GM18519 (cell line): Measurements from ENCODE around the gene FOLR3.
"Not testable (repeated sequence)": the region's sequence is repeated elsewhere in the genome, so short reads cannot be mapped to it uniquely, and the experiment has no call there.

Source experiments
- ATAC-seq: cut with Tn5 transposase; IDR thresholded peaks from one replicate; pipeline ENCODE4 v1.9.1; 2021; ENCODE audit warnings: mild to moderate bottlenecking, moderate library complexity; ENCODE audit not compliant: unreplicated experiment, low FRiP score

The FOLR3 gene

DNA sequence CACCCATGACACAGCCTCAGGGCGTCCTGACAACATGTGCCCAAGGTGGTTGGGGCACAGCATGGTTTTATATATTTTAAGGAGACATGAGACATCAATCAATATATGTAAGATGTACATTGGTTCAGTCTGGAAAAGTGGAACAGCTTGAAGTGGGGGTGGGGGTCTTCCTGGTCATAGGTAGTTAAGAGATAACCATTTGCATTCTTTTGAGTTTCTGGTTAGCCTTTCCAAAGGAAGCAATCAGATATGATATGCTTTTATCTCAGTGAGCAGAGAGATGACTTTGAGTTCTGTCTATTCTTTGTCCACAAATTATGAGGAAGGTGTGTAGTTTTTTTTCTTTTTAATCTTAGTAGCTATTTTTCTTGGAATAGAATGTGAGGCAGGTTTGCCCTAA lies 12.9 kb upstream of the FOLR3 start:
- ATAC-seq = no peak

DNA sequence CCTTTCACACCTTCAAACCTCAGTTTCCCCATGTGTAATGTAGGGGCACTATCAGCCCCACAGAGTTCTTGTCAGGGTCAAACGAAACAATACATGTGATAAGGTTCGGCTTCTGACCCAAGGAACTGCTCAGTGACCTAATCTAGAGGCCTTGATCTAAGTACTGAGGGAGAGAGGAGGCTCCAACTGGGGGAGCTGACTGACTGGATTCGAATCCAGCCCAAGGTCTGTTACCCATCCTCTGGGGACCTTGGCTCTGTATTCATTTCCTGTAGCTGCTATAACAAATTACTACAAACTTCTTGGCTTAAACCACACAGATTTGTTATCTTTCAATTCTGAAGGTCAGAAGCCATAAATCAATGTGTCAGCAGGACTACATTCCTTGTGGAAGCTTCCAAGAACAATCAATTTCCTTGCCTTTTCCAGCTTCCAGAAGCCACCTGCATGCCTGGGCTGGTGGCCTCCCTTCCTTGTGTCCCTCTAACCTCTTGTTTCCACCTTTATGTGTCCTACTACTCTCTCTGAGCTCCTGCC lies 12.3 kb upstream of the FOLR3 start:
- no peak for ATAC-seq

DNA sequence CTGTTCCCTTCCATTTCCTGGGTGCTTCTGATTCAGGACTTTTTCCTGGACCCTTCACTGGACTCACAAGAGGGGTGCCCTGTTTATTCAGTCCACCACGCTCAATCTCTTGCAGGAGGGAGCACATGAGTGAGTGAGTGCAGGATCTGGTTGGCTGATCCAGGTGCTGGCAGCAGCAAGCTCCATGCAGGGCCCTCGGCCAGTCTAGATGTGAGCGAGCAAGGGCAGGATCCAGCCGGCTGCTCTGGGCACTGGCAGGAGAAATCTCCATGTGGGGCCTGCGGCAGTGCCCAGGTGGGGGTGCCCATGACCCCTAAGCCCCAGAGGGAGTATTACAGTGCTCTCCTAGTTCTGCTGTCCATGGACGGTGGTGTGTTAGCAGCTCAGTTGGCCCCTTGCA lies 11.5 kb upstream of the FOLR3 start:
- ATAC-seq = no peak

DNA sequence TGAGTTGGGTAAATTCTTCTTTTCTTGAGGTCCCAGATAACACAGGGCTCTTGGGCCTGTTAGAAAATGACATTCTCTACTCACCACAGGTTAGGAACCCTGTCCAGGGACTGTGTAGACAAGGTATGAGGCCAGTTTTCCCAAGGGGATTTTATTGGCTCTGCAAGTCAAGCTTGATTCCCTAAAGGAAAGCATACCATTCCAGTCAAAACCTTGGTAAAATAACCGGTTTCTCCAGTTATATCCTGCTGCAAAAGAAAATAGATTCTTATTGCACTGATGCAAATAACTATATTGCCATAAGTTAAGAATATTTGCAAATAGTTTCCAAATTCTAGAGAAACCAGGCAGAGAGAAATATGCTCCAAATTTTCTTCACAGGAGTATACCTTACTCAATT lies 9.6 kb upstream of the FOLR3 start:
- no peak for ATAC-seq

DNA sequence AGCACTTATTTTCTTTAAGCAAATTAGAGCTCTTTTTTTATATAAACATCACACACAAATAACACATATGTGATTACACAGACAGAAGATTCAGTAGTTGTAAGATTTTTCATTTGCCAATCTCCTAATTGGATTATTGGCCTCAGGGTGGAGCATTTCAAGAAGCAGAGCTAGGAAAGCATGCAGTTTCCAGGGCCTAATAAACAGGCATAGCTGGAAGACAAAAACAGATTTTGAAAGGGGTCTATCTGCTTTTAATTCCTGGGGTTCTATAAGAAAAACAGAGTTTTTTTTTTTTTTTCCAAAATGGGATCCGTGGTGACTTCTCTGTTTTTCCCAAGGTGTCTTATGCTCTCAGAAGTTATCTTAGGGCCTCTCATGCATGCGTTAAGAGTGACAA lies 7.6 kb upstream of the FOLR3 start:
- no peak for ATAC-seq

DNA sequence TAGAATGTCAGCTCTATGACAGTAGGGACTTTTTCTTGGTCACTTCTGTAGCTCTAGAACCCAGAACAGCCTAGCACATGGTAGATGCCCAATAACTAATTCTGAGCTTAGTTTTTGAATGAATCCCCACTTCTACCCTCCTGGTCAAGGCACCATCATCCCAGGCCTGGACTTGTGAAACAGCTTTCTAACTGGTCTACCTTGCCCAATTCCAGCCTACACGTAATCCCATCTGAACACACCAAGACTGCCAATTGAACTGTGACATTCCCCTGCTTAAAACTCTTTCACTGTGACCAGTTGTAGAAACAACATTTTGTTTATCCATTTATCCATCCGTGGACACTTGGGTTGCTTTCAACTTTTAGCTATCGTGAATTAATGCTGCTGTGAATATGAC lies 6.1 kb upstream of the FOLR3 start:
- no peak for ATAC-seq

DNA sequence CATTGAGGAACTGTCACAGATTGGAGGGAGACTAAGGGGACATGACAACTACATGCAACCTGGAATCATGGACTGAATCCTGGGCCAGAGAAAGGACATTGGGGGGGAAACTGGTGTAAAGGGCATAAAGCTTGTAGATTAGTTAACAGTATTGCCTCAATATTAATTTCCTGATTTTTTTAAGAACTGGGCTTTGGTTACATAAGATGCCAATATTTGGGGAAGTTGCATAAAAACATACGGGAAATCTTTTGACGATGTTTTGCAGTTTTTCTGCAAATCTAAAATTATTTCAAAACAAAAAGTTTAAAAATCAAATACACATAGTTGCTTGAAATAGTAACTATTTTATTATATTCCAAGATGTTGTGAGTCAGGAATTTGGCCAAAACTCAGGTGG lies 2.9 kb upstream of the FOLR3 start:
- ATAC-seq = no peak

DNA sequence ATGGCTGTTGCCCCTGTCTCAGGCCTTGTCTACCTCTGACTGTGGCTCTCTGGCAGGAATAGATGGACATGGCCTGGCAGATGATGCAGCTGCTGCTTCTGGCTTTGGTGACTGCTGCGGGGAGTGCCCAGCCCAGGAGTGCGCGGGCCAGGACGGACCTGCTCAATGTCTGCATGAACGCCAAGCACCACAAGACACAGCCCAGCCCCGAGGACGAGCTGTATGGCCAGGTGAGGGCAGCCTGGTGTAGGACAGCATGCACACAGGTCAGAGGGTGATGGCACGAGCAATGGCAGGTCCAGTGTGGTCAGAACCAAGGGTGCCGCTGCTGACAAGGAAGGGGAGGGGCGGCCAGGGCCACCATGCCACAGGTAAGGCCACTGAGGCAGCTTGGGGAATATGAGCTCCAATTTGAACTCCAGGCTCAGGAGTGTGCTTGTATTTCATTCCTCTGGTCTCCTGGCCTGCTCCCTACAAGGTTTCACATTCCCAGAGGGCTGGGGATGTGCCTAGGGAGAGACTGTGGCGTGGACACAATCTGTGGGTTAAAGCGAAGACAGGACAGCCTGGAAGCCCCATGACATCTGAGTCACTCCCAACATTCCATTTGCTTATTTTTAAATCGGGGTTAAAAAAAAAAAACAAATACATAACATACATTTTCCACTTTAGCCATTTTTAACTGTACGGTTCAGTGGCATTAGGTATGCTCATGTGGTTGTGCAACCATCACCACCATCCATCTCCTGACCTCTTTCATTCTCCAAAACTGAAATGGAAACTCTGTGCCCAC lies 562 bp downstream of the FOLR3 start:
- ATAC-seq = no peak

DNA sequence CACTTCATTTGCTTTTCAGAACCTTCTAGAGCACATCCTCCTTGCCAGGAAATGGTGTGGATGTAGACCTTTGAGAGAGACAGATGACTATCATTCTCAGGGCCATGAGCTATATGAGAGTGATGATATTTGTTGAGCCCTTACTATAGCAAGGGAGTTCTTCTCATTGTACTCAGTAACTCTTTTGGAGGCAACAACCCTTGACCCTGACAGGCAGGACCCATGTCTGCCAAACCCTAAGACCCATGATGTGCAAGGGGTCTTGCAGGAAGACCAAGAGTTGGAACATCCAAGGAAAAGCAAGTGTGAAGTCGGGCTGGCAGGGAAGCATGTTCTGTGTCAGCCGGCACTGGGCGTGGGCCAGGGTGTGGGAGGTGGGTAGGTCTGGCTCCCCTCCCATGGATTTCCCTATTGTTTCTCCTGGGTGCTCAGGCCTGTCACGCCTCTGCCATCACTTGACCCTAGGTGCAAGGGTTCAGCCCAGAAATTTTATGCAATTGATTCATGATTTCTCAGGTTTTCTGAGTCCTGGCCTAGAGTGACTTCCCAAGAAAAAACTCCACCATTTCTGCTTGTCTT lies 1.2 kb downstream of the FOLR3 start:
- ATAC-seq = no peak

DNA sequence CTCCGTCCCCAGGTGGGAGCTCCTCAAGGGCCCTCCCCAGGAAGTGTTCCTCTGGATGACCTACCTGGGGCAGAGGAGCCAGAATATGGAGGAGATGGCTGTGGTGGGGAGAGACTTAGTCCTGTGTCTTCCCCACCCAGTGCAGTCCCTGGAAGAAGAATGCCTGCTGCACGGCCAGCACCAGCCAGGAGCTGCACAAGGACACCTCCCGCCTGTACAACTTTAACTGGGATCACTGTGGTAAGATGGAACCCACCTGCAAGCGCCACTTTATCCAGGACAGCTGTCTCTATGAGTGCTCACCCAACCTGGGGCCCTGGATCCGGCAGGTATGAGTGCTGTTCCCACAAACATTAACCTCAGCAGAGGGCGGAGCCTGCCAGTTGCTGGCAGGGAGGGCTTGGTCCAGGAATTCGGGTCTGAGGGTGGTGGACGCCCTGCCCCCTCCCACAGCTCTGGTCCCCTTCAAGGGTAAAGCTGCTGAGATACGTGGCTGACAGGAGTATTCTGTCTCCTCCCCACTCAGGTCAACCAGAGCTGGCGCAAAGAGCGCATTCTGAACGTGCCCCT lies 3.4 kb downstream of the FOLR3 start:
- ATAC-seq = no peak

DNA sequence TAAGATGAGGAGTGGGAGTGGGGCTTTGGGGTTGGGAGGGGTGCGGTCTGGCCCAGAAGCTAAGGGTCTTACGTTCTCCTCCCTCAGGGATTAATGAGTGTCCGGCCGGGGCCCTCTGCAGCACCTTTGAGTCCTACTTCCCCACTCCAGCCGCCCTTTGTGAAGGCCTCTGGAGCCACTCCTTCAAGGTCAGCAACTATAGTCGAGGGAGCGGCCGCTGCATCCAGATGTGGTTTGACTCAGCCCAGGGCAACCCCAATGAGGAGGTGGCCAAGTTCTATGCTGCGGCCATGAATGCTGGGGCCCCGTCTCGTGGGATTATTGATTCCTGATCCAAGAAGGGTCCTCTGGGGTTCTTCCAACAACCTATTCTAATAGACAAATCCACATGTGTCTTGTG lies 4.0 kb downstream of the FOLR3 start:
- no peak for ATAC-seq

DNA sequence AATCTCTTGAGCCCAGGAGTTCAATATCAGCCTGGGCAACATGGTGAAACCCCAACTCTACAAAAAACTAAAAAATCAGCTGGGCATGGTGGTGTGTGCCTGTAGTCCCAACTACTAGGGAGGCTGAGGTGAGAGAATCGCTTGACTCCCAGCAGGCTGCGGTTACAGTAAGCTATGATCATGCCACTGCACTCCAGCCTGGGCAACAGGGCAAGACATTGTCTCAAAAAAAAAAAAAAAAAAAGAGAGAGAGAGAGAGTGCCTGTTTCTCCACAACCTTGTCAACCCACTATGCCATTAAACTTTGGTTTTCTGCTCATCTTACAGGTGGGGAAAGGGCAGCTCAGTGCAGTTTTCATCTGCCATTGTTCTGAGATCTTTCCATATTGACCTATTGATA lies 5.1 kb downstream of the FOLR3 start:
- ATAC-seq = no peak

DNA sequence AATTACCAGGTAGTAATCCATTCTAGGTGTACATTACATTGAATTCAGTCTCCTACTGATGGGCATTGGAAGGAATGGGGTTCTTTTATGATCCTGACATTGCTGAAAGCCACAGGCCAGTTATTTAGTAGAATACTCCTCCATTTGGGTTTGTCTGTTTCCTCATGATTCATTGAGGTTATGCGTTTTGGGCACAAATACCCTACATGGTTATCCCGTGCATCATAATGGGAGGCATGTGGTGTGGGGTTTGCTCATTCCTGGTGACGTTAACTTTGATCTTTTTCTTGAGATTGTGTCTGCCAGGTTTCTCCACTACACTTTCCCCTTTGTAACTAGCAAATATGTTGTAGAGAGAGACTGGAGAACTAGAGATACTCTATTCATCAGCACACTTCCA lies 5.5 kb downstream of the FOLR3 start:
- ATAC-seq = no peak

DNA sequence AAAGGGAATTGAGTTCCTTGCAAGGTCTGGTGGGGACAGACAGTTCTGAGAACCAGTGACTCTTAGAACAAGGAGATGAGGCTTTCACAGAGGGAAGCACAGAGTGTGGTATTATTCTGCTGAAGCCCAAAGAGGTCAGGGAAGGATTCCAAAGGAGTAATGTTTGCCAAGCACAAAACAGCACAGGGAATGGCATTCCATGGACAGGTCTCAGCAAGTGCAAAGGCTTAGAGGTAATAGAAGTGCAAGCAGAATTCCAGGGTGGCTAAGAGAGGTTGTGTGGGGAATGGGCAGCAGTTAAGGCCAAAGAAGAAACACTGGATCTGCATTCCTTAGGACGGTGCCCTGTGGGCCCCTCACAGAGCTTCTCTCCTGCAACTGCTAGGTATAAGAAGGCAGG lies 6.6 kb downstream of the FOLR3 start:
- not testable (repeated sequence) for ATAC-seq

DNA sequence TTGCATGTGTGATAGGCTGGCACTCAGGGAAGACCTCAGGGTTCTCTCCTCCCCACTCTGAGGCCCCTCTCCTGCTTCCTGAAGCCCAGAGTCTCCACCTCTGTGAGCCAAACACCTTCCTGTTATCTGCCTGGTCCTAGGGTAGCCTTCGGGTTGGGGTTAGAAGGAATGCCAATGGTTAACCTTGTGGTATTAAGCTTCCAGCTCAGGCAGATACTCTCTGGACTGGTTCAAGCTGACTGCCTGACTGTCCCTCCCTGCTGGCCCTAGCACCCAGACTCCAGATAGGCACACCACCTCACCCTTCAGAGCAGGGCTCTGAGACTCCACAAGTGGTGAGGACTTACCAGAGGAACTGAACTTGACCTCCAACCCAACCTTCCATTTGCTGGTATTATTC lies 7.0 kb downstream of the FOLR3 start:
- ATAC-seq = not testable (repeated sequence)

DNA sequence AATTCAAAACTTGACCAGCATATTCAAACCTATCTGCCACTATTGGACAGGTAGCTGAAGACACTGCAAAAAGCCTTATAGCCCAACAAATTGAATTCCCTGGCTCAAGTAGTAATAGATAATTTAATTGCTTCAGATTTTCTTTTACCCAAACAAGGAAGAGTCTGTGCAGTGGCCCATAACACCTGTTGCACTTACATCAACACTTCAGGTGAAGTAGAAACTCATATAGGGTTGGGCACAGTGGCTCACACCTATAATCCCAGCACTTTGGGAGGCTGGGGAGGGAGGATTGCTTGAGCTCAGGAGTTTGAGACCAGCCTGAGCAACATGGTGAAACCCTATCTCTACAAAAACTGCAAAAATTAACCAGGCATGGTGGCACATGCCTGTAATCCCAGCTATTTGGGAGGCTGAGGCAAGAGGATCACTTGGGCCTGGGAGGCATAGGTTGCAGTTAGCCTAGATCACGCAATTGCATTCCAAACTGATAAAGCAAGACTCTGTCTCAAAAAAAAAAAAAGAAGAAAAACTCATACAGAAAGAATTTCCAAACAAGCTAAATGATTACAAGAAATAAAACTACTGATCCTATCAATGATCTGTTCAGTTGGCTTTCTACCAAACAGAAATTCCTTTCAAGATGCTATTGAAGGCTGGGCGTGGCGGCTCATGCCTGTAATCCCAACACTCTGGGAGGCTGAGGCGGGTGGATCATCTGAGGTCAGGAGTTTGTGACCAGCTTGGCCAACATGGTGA lies 9.5 kb downstream of the FOLR3 start:
- no peak for ATAC-seq

DNA sequence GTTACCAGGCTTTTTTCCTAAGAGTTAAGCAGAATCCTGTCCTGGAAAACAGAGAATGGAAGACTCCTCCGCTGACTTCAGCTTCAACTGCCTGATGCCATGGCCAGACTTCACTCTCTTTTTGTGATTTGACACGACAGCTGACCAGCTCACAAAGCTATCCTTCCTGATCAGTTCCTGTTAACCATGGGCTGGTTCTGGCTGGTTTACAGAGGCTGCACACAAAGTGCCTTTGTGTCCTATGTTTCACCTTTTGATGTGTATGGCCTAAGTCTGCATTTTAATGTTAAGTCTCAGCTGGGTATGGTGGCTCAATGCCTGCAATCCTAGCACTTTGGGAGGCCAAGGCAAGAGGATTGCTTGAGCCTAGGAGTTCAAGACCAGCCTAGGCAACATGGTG lies 11.1 kb downstream of the FOLR3 start:
- no peak for ATAC-seq

DNA sequence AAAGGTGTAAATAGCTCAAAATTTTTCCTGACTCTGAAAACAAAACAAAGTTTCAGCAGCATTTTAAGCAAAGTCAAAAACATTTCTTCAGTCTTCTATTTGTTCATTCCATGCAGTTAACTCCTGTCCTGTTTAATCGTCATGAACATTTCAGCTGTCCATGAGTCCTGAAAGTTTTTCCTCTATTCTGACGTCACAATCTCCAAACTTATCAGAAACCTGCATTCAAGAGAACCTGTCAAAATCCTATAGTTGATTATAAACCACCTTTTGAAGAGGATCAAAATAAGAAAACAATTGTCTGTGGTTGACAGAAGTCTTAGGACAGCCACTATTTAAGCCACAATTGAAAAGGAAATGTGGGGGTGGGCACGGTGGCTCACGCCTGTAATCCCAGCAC lies 15.4 kb downstream of the FOLR3 start:
- ATAC-seq = no peak

DNA sequence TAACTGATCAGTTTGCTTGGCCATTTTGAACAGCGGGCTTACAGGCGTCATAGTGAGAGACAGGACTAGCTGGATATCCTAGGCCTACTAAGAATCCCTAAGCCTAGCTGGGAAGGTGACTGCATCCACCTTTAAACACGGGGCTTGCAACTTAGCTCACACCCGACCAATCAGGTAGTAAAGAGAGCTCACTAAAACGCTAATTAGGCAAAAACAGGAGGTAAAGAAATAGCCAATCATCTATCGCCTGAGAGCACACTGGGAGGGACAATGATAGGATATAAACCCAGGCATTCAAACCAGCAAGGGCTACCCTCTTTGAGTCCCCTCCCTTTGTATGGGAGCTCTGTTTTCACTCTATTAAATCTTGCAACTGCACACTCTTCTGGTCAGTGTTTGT lies 18.3 kb downstream of the FOLR3 start:
- not testable (repeated sequence) for ATAC-seq

DNA sequence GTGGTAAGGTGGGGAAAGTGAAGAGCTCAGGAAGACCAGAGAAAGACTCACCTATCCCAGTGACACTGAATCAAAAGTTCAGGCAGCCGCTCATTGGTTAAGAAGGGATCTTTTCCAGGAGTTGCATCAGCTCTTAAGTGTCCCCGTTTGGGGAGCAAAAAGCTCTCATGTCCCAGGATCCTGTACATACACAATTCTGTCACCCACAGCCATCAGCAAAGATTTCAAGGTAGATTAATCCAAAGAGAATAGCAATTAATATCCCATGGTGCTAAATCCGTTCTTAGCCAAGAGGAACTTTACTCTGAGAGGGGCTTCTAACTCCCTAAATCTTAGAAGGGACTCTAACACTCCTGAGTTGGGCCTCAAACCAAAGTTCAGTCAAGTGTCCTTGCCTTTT lies 19.3 kb downstream of the FOLR3 start:
- ATAC-seq = no peak

DNA sequence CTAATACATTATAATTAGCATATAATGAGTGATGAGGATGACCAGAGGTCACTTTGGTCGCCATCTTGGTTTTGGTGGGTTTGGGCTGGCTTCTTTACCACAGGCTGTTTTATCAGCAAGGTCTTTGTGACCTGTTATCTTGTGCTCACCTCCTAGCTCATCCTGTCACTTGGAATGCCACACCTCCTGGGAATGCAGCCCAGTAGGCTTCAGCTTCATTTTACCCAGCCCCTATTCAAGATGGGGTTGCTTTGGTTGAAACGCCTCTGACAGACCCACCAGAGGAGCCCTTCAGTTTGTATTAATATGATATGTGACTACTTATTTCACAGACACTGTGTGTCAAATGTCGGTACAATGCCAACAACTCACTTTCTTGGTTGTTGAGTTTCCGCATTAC lies 20.2 kb downstream of the FOLR3 start:
- no peak for ATAC-seq
